ENCODE results near the gene CBX7. TPM values are rescaled to one million over a fixed set of nuclear protein-coding genes. Genes with fewer than 3 reads are reported as not detected.

The CBX7 gene
- total and polyA plus RNA-seq, 2 of the 8 experiments (the other 6 are each of a cell fraction or from before 2014, with no cell fraction given), result 6.9 to 8.7 TPM

- TF ChIP-seq, protein P1, sequence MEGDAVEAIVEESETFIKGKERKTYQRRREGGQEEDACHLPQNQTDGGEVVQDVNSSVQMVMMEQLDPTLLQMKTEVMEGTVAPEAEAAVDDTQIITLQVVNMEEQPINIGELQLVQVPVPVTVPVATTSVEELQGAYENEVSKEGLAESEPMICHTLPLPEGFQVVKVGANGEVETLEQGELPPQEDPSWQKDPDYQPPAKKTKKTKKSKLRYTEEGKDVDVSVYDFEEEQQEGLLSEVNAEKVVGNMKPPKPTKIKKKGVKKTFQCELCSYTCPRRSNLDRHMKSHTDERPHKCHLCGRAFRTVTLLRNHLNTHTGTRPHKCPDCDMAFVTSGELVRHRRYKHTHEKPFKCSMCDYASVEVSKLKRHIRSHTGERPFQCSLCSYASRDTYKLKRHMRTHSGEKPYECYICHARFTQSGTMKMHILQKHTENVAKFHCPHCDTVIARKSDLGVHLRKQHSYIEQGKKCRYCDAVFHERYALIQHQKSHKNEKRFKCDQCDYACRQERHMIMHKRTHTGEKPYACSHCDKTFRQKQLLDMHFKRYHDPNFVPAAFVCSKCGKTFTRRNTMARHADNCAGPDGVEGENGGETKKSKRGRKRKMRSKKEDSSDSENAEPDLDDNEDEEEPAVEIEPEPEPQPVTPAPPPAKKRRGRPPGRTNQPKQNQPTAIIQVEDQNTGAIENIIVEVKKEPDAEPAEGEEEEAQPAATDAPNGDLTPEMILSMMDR (IDR thresholded peaks at IDR 0.05; ENCODE audit: control extremely low read depth in 1 of 3, insufficient read depth in 1 of 3, low read depth in 1 of 3, low read length in 3 of 3), result no peak
- TF ChIP-seq GABPA (IDR thresholded peaks at IDR 0.05; ENCODE audit: borderline replicate concordance, insufficient read depth, low read length) (no peak; the same call in 1 of the 2 replicates), CHD2 (IDR thresholded peaks at IDR 0.05; ENCODE audit: low read length) (no peak), SIX5 (IDR thresholded peaks at IDR 0.05; ENCODE audit: low read depth, low read length) (no peak), EGR1 (IDR thresholded peaks at IDR 0.05; ENCODE audit: borderline replicate concordance, low read depth, low read length) (no peak), PHF8 (conservative IDR thresholded peaks at IDR 0.05; ENCODE audit: low read depth, low read length) (no peak), SIRT6 (IDR thresholded peaks at IDR 0.05; ENCODE audit: low read length) (no peak), CEBPB (IDR thresholded peaks at IDR 0.05; ENCODE audit: low read depth, low read length) (no peak), SP2 (IDR thresholded peaks at IDR 0.05; ENCODE audit: low read length) (no peak), CTBP2 (IDR thresholded peaks at IDR 0.05; ENCODE audit: borderline replicate concordance, insufficient read depth, insufficient read length, low read length) (no peak), POU5F1 (IDR thresholded peaks at IDR 0.05; ENCODE audit: low read depth, low read length) (no peak), TAF7 (optimal IDR thresholded peaks at IDR 0.05; ENCODE audit: borderline replicate concordance, low read depth, low read length) (no peak), CBX5 (IDR thresholded peaks at IDR 0.05; ENCODE audit: low read depth, low read length) (no peak), NRF1 (IDR thresholded peaks at IDR 0.05; ENCODE audit: low read depth, low read length) (no peak), RAD21 (IDR thresholded peaks at IDR 0.05 in 1 of 2, conservative IDR thresholded peaks at IDR 0.05 in 1 of 2; ENCODE audit: low read depth in 2 of 2, low read length in 2 of 2) (no peak), ZNF274 (IDR thresholded peaks at IDR 0.05; ENCODE audit: borderline replicate concordance, extremely low read depth, low read length) (no peak), SP4 (IDR thresholded peaks at IDR 0.05; ENCODE audit: low read length) (no peak), POLR2AphosphoS5 (IDR thresholded peaks at IDR 0.05; ENCODE audit: low read depth, low read length) (0 out of 2 replicates have a peak, but pooled peaks have one; percentile 9), BCL11A (IDR thresholded peaks at IDR 0.05; ENCODE audit: low read depth in 2 of 2, low read length in 2 of 2) (no peak), CBX8 (IDR thresholded peaks at IDR 0.05; ENCODE audit: borderline replicate concordance, low read depth, low read length) (no peak), KDM5A (IDR thresholded peaks at IDR 0.05; ENCODE audit: low read length) (no peak), NANOG (IDR thresholded peaks at IDR 0.05; ENCODE audit: insufficient read depth, low read depth, low read length, poor library complexity, severe bottlenecking) (no peak), TBP (IDR thresholded peaks at IDR 0.05; ENCODE audit: low read depth, low read length) (no peak), TAF1 (IDR thresholded peaks at IDR 0.05; ENCODE audit: low read depth, low read length) (0 out of 2 replicates have a peak, but pooled peaks have one; percentile 2)
Observed at GRCh38 chr22:39153220-39153717, 789 bp upstream of the CBX7 start (continued).
